HG03064 (cell line): ENCODE results near the gene TMPRSS15.
"Not testable (repeated sequence)": the region's sequence is repeated elsewhere in the genome, so short reads cannot be mapped to it uniquely, and the experiment has no call there.

ENCODE experiments used
- ATAC-seq: cut with Tn5 transposase; IDR thresholded peaks from one replicate; pipeline ENCODE4 v1.9.1; 2021; ENCODE audit warnings: low read depth; ENCODE audit not compliant: unreplicated experiment

Gene TMPRSS15

GRCh38 chr21:18403735-18404450, at the start of gene TMPRSS15:
Gene TMPRSS15 (minus strand): TSS chr21:18403785. CDS start chr21:18403622, 163 bp downstream.
- no peak for ATAC-seq

- ATAC-seq: no peak
Measured at GRCh38 chr21:18451670-18452069, 48.1 kb upstream of the TMPRSS15 start.

- ATAC-seq: no peak
Measured at GRCh38 chr21:18449605-18450550, 46.3 kb upstream of the TMPRSS15 start.

DNA sequence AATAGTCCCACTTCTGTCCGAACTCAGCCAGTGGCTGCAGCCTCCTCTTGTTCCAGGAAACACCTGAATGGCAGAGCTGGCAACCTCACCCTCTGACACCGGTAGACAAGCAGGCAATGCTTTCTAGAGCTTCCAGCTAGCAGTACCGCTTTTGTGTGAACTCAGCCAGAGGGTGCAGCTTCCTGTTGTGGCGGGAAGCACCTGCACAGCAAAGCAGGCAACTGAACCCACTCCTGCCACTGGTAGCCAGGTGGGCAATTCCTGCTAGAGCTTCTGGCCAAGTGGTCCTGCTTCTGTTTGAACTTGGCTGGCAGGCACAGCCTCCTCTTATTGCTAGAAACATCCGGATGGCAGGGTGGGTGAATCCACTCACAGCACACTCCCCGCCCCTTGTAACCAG, 40.1 kb upstream of the TMPRSS15 start:
- no peak for ATAC-seq

DNA sequence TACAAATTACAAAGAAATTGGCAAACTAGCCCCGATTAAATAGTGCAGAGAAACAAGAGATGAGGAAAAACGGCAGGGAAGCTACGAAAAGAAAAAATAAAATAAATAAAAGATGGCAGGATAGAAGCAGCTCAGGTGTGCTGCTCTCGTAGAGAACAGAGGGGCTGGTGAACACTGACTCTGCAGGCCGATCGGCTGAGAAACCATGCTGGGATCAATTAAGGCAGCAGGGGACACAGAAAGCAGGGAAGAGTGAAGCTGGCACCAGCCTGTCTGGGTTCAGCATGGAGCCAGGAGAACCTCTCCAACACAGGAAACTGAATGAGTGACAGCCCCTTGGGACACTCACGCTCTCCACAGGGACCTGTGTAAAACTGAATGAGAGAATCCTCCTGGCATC, 39.5 kb upstream of the TMPRSS15 start:
- ATAC-seq: no peak

DNA sequence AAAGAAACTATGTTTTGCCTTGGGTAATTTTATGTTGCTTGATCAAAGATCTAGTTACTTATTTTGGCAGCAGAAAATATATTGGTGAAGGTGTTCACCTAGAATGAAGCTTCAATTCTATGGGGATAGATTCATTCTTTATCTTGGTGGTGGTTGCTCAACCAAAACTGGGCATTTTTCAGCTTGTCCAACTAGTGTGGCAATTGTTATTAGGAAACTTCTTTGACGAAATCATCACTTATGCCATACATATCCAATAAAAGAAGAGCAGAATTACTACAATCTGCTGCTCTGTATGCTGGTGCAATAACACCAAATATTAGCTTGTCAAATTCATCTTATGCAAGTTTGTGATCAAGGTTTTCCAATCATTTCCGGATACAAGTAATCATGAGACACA, 26.8 kb upstream of the TMPRSS15 start:
- no peak for ATAC-seq

GRCh38 chr21:18424276-18424675, 20.7 kb upstream of the TMPRSS15 start:
- no peak for ATAC-seq

- no peak for ATAC-seq
Measured at GRCh38 chr21:18417141-18417790, 13.7 kb upstream of the TMPRSS15 start.

DNA sequence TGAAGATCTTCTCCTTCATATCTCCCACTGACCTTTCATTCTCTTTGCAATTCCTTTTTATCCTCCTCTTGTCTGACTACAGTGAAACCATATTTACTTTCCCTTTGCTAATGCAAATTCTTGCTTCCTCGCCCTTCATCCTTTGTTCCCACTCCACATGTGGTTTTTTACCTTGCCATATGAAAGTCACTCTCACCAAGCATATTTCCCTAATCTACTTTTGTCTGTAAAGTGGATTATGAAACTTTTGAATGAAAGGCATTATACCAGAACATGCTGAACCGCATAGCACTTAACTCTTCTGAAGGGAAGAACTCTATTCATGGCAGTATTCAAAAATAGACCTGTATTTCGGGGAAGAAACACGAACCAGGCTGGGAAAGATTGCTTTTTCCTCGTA, 8.0 kb upstream of the TMPRSS15 start:
- no peak for ATAC-seq

- ATAC-seq: no peak
Measured at GRCh38 chr21:18409579-18409978, 6.0 kb upstream of the TMPRSS15 start.

DNA sequence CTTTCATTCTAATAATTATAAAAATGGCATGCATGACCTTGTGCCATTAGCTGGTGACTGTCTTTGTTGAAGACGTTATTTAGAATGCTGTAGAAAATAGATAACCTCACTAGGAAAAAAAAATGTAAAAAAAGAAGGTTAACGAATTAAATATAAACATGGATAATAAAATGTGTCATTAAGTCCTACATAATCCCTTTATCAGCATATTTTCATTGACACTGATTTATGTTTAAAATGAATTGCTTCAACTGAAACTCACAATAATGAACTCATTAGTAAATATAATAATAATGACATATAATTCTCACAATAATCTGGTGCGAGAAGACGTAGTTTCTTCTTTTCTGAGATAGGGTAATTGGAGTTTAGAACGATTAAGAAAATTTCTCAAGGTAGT, 4.7 kb downstream of the TMPRSS15 start:
- no peak for ATAC-seq

DNA sequence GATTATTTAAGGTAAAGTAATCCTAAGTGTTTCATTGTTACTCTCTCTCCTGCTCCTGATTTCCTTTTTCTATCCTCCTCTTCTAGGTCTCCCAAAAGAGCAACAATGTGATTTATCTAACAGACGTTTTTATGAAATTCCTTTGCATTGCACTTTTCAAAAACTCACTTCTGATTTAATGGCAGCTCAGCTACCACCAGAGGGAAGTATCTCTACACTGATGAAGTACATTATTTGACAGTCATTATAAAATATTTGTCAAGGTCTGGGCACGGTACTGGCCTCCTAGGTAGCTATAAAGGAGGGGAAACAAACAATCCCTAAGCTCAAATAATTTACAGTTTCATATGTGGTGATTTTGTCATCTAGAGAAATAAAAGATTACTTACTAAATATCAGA, 15.6 kb downstream of the TMPRSS15 start:
- no peak for ATAC-seq

- no peak for ATAC-seq
Measured at GRCh38 chr21:18384771-18385170, 18.8 kb downstream of the TMPRSS15 start.

GRCh38 chr21:18382934-18383619, 20.5 kb downstream of the TMPRSS15 start:
- ATAC-seq: not testable (repeated sequence)

DNA sequence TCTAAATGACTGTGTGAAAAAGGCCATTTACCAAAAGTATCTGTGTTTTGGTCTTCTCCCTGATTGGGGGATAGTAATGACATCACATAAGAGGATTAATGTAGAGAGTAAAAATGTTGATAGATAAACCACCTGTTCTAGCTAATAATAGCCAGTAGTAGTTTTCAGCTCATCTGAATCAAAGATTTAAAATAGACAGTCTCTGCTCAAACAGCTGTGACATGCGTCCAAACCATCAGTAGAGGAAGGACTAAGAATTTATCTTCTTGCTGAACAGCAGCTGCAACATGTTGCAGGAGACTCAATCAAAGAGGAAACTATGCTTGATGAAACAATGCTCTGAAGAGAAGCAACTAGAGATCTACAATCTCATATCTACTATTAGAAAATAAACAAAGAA, 21.4 kb downstream of the TMPRSS15 start:
- ATAC-seq: no peak

- ATAC-seq: no peak
Measured at GRCh38 chr21:18373606-18374005, 30.0 kb downstream of the TMPRSS15 start.

DNA sequence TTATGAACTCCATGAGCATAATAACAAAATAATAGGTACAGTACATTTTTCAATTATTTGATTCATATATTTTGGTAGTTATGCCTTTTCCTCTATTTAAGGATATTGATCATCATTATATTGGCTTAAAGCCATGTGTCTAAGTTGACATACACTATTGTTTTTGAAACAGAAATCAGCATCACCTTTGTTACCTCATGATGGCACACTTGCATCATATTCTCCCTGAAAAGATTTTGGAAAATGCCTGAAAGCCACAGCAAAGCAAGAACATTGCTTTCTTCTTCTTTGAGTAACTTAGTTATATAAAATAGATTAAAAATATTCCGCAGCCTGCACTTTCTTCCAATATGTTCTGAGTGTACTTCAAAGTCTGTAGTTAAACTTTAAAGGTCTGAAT, 33.3 kb downstream of the TMPRSS15 start:
- ATAC-seq: no peak

DNA sequence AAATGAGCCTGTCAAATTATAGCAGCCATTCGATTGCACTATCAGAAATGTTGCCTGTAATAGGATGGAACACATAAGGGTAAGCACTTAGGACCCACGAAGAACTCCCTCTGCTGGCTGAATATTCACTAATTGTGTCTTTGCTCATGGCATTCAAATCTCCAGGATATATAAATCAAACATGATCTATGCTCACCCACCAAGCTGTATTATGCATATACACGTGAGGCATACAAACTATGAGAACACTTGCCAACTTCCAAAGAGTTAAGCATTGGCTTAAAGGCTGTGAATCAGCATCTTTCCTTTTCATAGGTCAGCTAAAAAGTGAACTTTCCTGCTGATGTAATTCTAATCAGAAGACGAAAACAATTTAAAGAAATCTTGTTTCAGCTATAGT, 34.5 kb downstream of the TMPRSS15 start:
- ATAC-seq: no peak

GRCh38 chr21:18368205-18368604, 35.4 kb downstream of the TMPRSS15 start:
- no peak for ATAC-seq

- no peak for ATAC-seq
Measured at GRCh38 chr21:18356801-18357200, 46.8 kb downstream of the TMPRSS15 start.

DNA sequence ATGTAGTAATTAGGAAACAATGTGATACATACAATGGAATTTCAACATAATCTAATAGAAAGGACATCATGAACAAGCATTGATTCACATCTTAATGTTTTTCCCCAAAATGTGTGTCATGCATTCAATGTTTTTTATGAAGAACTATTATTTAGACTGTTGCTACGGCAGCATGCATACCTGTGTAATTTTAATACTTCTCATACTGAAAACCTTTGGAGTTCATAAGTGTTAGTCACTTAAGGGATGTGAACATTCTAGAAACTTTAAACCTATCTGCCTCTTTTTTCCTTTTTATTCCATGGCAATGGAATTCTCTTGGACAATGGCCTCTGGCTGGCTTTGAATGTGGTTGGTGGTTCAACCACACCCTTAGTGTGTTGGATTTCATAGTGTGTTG, 48.6 kb downstream of the TMPRSS15 start:
- no peak for ATAC-seq
